HepG2 (cell line): Measurements from ENCODE around the gene NEURL2. TPM values are rescaled to one million over a fixed set of nuclear protein-coding genes. Genes with fewer than 3 reads are reported as not detected.
A peak's percentile ranks its signal among the peaks of the same experiment; 100 is the strongest.

ENCODE experiments used
- ASH2L ChIP-seq: fragments of 300-600, 200-600 bp; sonication (generic); IDR thresholded peaks from 2 replicates; pipeline ENCODE4 v1.7.0; 2017; ENCODE audit warnings: low read depth, mild to moderate bottlenecking, moderate library complexity, mixed read lengths, low read length; ENCODE audit not compliant: insufficient read length
- CBX5 ChIP-seq: sonication (generic); formaldehyde crosslinking; IDR thresholded peaks from 2 replicates; pipeline ENCODE4 v1.4.0; 2020; ENCODE audit warnings: missing genetic modification reagents, borderline replicate concordance
- GATAD1 ChIP-seq: IDR thresholded peaks from 2 replicates; pipeline ENCODE4 v1.6.1; 2016; ENCODE audit warnings: missing genetic modification reagents, missing compliant biosample characterization
- GZF1 ChIP-seq: sonication (generic); formaldehyde crosslinking; IDR thresholded peaks from 2 replicates; pipeline ENCODE4 v1.5.1; 2020; ENCODE audit warnings: mild to moderate bottlenecking, missing genetic modification reagents
- POGK ChIP-seq: sonication (generic); formaldehyde crosslinking; conservative IDR thresholded peaks from 2 replicates; pipeline ENCODE4 v1.8.0; 2022; ENCODE audit warnings: mild to moderate bottlenecking, moderate library complexity, missing genetic modification reagents
- SKI ChIP-seq: fragments of 450-650 bp; IDR thresholded peaks from one replicate; pipeline ENCODE4 v1.6.1; 2018; ENCODE audit warnings: mild to moderate bottlenecking; ENCODE audit not compliant: partially characterized antibody
- SNAPC2 ChIP-seq: sonication (generic); formaldehyde crosslinking; IDR thresholded peaks from 2 replicates; pipeline ENCODE4 v1.8.1; 2022; ENCODE audit warnings: mild to moderate bottlenecking, missing genetic modification reagents
- ZFY ChIP-seq: sonication (generic); formaldehyde crosslinking; IDR thresholded peaks from 2 replicates; pipeline ENCODE4 v1.4.0; 2020; ENCODE audit warnings: missing genetic modification reagents
- ZKSCAN8 ChIP-seq: IDR thresholded peaks from 2 replicates; pipeline ENCODE4 v1.6.1; 2016; ENCODE audit warnings: borderline replicate concordance, missing genetic modification reagents, missing compliant biosample characterization
- ZXDC ChIP-seq: sonication (generic); formaldehyde crosslinking; IDR thresholded peaks from 2 replicates; pipeline ENCODE4 v1.5.0; 2020; ENCODE audit warnings: mild to moderate bottlenecking, missing genetic modification reagents
- polyA plus RNA-seq, 8 experiments: library from polyadenylated mRNA; depleted of rRNA in 3 of 8; stranded (reverse) in 7 of 8; unstranded in 1 of 8; fragments of >200 nt; fragmentation: Illumina TruSeq in 4 of 8; extraction: Trizol in 4 of 8; gene quantifications; 2 replicates each; pipeline versions ENCODE4 v1.2.1 to v1.2.3, GENCODE V29; 2011 to 2016; ENCODE audit warnings: low read depth in 4 of 8, missing spikeins in 1 of 8, mixed read lengths in 1 of 8; ENCODE audit not compliant: insufficient read depth in 1 of 8
- total RNA-seq, 5 experiments: library from RNA; depleted of rRNA; stranded (reverse); fragments of >200 nt; fragmentation: Illumina TruSeq; extraction: Trizol; gene quantifications; 2 replicates each; pipeline ENCODE4 v1.2.3, GENCODE V29; 2016; ENCODE audit warnings: low read depth in 1 of 5

NEURL2 gene
- total and polyA plus RNA-seq, 2 of the 13 experiments (the other 11 are each of a cell fraction or from before 2014, with no cell fraction given): 7.2 to 9.7 TPM

DNA sequence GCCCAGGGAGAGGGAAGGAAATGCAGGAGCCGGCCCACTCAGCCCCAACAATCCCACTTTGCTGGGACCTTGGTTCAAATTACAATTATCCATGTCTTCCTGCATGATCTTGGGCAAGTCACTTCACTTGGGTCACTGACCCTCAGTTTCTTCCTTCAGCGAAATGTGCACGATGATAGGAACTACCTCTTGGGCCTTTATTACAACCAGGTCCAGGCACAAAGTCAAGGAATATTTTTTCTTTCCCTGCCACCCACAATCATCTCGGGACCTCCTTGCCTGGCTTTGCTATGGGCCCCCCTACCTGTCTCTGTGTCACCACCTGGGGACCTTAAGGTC, 21.3 kb upstream of the NEURL2 start (continued):
- TF ChIP-seq GZF1 (CRISPR knock-in tag) (peak; percentile 14; the same call in 1 of the 2 replicates), SKI (no peak), ASH2L (no peak), SNAPC2 (CRISPR knock-in tag) (no peak), ZKSCAN8 (CRISPR knock-in tag) (no peak), POGK (CRISPR knock-in tag) (0 out of 2 replicates have a peak, but pooled peaks have one; percentile 21), GATAD1 (CRISPR knock-in tag) (no peak), ZXDC (CRISPR knock-in tag) (no peak), CBX5 (no peak), ZFY (CRISPR knock-in tag) (no peak)
